Rectal smooth muscle tissue (tissue), 1 donor: ENCODE results near the gene VTI1A.

ENCODE experiments used
- H3K27ac ChIP-seq: one replicate; pipeline ENCODE4 v1.7.0; 2013; ENCODE audit warnings: low read depth, low read length, inconsistent platforms
- H3K27me3 ChIP-seq: one replicate; pipeline ENCODE4 v1.7.0; 2013; ENCODE audit warnings: low read length; ENCODE audit not compliant: control insufficient read depth, insufficient read depth
- H3K36me3 ChIP-seq: one replicate; pipeline ENCODE4 v1.7.0; 2013; ENCODE audit warnings: low read length; ENCODE audit not compliant: control insufficient read depth, insufficient read depth
- H3K4me1 ChIP-seq: one replicate; pipeline ENCODE4 v1.7.0; 2013; ENCODE audit warnings: low read length; ENCODE audit not compliant: control insufficient read depth, insufficient read depth
- H3K4me3 ChIP-seq: one replicate; pipeline ENCODE4 v1.7.0; 2013; ENCODE audit warnings: low read length
- H3K9ac ChIP-seq: one replicate; pipeline ENCODE4 v1.7.0; 2013; ENCODE audit warnings: low read length

Gene VTI1A

DNA sequence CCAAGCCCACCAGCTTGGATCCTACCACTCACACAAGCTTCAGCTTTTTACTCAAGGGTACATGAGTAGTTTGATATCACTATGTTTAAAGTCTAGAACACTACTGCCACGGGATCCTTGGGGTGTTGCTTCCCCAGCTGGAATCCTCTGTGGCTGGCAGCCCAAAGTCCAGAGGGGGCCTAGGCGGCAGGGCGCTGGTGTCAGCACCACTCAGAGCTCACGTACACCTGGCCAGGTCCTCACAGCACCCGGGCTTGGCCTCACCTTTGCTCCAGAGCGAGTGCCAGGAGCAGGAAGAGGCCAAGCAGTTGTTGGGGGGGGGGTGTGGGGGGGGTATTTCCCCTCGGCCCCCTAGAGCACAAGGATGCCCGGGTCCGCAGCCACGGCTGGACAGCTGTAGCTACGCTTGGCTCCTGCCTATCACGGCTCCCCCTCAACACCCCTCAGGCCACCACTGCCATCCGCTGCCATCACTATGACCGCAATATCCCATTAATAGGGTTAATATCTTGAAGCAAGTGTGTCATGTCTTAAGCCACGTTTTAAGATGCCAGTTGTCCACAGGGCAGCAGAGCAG lies 17.3 kb upstream of the VTI1A start:
- Histone ChIP-seq H3K4me3 (no peak overlapping the region), H3K4me1 (no peaks in the 10 kb centered on the region), H3K36me3 (peaks cover 8% of the 10 kb centered on the region), H3K27me3 (no peaks in the 10 kb centered on the region), H3K9ac (no peak overlapping the region), H3K27ac (no peak overlapping the region)

- no peaks in the 10 kb centered on the region for H3K4me1 ChIP-seq
- H3K27me3 ChIP-seq, result no peaks in the 10 kb centered on the region
- no peak overlapping the region for H3K9ac ChIP-seq
- H3K36me3 ChIP-seq, result peaks cover 8% of the 10 kb centered on the region
- H3K27ac ChIP-seq, result no peak overlapping the region
- no peak overlapping the region for H3K4me3 ChIP-seq
These were observed 13.9 kb upstream of the VTI1A start for GRCh38 chr10:112433136-112433535.

DNA sequence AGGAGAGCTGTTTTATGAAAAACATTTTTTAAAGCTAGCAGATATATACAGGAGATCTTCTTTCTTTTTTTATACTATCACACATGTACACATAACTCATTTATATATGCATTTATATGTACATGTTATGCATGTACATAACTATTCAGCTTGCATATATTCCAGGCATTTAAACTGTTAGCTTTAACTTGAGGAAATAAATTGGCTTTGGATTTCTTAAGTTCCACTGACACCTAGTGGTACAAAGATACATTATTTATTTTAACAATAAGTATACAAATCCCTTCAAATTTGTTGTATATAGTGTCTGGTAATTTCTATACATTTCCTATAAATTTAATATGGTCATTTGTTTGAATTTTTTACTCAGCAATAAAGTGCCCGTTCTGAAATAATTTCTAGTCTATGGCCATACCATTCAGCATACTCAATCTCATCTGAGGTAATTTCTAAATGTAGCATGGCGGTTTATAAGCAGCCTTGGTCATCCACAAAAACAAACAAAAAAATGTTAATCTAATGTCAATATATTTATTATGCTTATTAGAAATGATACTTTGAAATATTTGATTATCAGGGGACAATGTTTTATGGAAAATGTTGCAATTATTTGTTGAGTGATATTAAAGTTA lies 11.9 kb upstream of the VTI1A start:
- Histone ChIP-seq H3K27me3 (no peaks in the 10 kb centered on the region), H3K27ac (no peak overlapping the region), H3K4me3 (no peak overlapping the region), H3K9ac (no peak overlapping the region), H3K4me1 (no peaks in the 10 kb centered on the region), H3K36me3 (peaks cover 8% of the 10 kb centered on the region)

DNA sequence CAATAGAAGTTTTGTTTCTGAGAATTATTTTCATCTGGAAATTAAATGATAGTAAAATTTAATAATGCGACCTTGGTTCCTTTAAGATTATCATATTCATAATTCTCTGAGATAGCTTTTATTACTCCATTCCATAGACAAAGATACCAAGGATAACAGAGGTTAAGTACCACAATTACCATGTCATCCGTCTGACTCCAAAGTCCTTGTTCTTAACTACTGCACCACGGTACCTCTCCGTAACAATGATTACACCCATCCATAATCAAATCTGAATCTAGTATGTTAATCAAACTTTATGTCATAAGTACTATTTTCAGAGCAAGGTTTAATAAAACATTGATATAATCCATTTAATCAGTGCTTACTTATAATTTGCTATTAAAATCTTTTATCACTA lies 8.7 kb upstream of the VTI1A start:
- Histone ChIP-seq H3K4me3 (no peak overlapping the region), H3K27me3 (no peaks in the 10 kb centered on the region), H3K9ac (no peak overlapping the region), H3K36me3 (peaks cover 6% of the 10 kb centered on the region), H3K27ac (no peak overlapping the region), H3K4me1 (no peaks in the 10 kb centered on the region)

DNA sequence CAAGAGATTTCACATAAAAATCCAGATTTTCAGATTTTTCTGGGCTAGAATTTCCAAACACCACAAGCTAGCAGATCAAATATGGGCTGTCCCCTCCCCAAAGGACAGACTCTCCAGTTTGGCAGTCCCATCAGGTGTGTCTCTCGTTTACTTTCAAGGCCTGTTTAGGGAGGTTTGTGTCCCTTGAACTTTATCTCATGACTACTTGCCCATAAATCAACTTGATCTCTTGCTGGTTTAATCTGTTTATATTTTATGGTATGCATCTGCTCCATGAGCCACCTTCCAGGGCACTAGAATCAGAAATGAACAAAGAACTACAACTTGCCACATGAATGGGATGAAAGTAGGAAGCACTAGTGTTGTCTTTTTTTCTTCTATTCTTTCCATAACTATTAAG lies 5.5 kb upstream of the VTI1A start:
- peaks cover 4% of the 10 kb centered on the region for H3K36me3 ChIP-seq
- H3K4me1 ChIP-seq, result peaks cover 7% of the 10 kb centered on the region
- no peak overlapping the region for H3K4me3 ChIP-seq
- no peak overlapping the region for H3K27ac ChIP-seq
- H3K27me3 ChIP-seq, result no peaks in the 10 kb centered on the region
- no peak overlapping the region for H3K9ac ChIP-seq

- peaks cover 4% of the 10 kb centered on the region for H3K36me3 ChIP-seq
- no peaks in the 10 kb centered on the region for H3K27me3 ChIP-seq
- no peak overlapping the region for H3K27ac ChIP-seq
- H3K9ac ChIP-seq, result no peak overlapping the region
- H3K4me3 ChIP-seq, result no peak overlapping the region
- peaks cover 7% of the 10 kb centered on the region for H3K4me1 ChIP-seq
These were observed 5.0 kb upstream of the VTI1A start for GRCh38 chr10:112442063-112442462.

GRCh38 chr10:112446055-112446854 lies 760 bp upstream of the VTI1A start:
- Histone ChIP-seq H3K27me3 (no peaks in the 10 kb centered on the region), H3K27ac (peak overlapping the region; percentile 89), H3K36me3 (no peaks in the 10 kb centered on the region), H3K4me3 (peak overlapping the region; percentile 99), H3K4me1 (peaks cover 11% of the 10 kb centered on the region), H3K9ac (peak overlapping the region; percentile 95)

DNA sequence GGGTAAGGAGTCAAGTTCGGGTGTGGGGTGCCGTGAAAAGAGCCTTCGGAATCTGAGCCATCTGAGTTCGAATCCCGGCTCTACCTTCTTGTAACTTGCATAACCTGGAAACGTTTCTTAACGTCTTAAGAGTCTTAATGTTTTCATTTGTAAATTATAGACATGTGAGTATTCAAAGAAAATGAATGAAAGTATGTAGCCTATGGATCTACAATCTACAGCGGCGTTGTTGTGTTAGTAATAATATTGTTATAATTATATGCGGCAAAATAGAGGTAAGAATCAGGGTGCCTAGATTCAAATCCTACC lies 559 bp downstream of the VTI1A start:
- Histone ChIP-seq H3K9ac (peak overlapping the region; percentile 95), H3K4me1 (peaks cover 11% of the 10 kb centered on the region), H3K36me3 (no peaks in the 10 kb centered on the region), H3K27ac (peak overlapping the region; percentile 89), H3K4me3 (peak overlapping the region; percentile 99), H3K27me3 (no peaks in the 10 kb centered on the region)

DNA sequence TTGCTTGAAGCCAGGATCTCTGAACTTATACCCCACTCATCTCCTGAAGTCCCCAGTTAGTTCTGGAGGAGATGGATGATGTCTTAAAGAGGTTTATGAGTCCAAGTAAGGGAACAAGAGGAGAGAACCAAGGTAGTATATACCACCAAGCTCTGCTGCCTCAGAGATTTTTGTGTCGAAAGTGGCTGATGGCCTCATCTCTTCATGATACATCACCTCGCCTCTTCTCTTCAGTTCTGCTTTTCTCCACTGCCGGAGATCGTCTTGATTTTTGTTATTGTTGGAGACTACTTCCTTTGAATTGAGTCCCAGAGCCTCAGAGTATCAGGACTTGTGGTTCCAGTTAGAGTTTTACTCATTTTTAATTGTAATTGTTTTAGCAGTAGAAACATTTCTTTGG lies 1.9 kb downstream of the VTI1A start:
- H3K27ac ChIP-seq, result no peak overlapping the region
- no peaks in the 10 kb centered on the region for H3K27me3 ChIP-seq
- H3K36me3 ChIP-seq, result no peaks in the 10 kb centered on the region
- no peak overlapping the region for H3K9ac ChIP-seq
- H3K4me1 ChIP-seq, result peaks cover 11% of the 10 kb centered on the region
- no peak overlapping the region for H3K4me3 ChIP-seq

DNA sequence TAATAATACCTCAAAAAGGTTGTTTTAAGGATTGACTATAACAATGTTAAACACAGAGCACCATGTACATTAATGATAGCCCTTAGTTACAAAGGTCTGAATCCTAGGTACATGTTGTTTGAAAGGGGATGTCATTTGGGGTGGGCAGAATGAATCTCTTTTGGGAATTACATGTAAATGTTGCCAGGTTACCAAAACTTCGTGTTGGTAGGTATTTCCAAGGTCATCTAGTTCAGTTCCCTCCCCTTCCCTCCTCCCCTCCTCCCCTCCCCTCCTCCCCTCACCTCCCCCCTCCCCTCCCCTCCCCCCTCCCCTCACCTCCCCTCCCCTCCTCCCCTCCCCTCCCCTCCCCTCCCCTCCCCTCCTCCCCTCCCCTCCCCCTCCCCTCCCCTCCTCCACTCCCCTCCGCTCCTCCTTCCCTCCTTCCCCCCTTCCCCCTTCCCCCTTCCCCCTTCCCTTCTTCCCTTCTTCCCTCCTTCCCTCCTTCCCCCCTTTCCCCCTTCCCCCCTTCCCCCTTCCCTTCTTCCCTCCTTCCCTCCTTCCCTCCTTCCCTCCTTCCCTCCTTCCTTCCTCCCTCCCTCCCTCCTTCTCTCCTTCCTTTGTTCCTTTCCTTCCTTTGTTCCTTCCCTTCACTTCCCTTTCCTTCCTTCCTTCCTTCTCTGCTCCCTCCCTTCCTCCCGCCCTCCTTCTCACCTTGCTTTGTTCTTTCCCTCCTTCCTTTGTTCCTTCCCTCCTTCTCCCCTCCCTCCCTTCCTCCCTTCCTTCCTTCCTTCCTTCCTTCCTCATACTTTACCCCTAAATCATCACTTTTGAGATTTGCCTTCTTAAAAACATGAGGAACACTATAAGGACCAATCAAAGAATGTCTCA lies 8.1 kb downstream of the VTI1A start:
- Histone ChIP-seq H3K36me3 (no peaks in the 10 kb centered on the region), H3K27me3 (no peaks in the 10 kb centered on the region), H3K27ac (no peak overlapping the region), H3K4me3 (no peak overlapping the region), H3K4me1 (no peaks in the 10 kb centered on the region), H3K9ac (no peak overlapping the region)

DNA sequence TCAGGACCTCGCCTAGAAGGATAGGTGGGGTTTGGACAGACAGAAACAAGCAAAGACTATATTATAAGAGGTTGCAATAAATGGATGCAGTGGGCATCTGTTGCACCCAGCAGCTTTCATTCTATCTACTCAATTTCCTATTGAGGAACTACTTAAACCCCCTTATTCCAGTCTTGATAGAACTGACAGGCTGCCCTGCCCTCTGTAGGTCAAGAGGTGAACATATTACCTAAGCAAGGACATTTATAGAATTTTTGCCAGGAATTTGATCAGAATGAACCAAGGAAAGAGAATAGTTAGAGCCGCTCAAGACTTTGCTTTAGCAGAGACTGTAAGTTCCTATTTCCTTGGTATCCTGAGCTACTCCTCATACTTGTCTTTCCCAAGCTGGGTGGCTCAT lies 9.5 kb downstream of the VTI1A start:
- no peak overlapping the region for H3K27ac ChIP-seq
- no peaks in the 10 kb centered on the region for H3K36me3 ChIP-seq
- H3K4me1 ChIP-seq, result no peaks in the 10 kb centered on the region
- H3K27me3 ChIP-seq, result no peaks in the 10 kb centered on the region
- no peak overlapping the region for H3K9ac ChIP-seq
- no peak overlapping the region for H3K4me3 ChIP-seq

DNA sequence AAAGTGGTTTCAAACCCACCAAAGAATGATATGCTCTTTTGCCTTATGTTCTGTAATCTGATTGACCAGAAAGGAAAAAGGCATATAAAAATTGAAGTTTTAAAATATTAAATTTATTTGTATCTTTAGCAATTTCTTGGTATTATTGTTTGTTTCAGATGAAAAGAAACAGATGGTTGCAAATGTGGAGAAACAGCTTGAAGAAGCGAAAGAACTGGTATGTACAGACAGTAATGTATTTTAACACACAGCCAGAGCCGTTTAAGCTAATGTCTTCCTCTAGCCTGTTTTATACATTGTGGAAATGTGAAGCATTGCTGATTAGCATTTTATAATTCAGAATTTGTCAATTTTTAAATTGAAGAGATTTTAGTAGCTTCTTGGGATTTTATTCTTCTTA lies 13.4 kb downstream of the VTI1A start:
- no peak overlapping the region for H3K27ac ChIP-seq
- no peak overlapping the region for H3K9ac ChIP-seq
- H3K27me3 ChIP-seq, result no peaks in the 10 kb centered on the region
- H3K4me1 ChIP-seq, result no peaks in the 10 kb centered on the region
- no peaks in the 10 kb centered on the region for H3K36me3 ChIP-seq
- no peak overlapping the region for H3K4me3 ChIP-seq
